A673 (cell line): ENCODE measurements around the gene STKLD1.

ENCODE experiments used
- EZH2 ChIP-seq: fragments of 200-600 bp; sonication (generic); IDR thresholded peaks from 2 replicates; pipeline ENCODE4 v1.6.1; 2017; ENCODE audit warnings: borderline replicate concordance, low read depth, mild to moderate bottlenecking, mixed read lengths, antibody characterized with exemption, low read length; ENCODE audit not compliant: poor library complexity, severe bottlenecking
- TF ChIP-seq, protein P1 (sequence below): fragments of 300-800, 200-600 bp; sonication (generic); conservative IDR thresholded peaks from 2 replicates; pipeline ENCODE4 v1.5.1; 2017; ENCODE audit warnings: low read depth, mild to moderate bottlenecking, antibody characterized with exemption, low read length, moderate library complexity, mixed read lengths

DNA sequence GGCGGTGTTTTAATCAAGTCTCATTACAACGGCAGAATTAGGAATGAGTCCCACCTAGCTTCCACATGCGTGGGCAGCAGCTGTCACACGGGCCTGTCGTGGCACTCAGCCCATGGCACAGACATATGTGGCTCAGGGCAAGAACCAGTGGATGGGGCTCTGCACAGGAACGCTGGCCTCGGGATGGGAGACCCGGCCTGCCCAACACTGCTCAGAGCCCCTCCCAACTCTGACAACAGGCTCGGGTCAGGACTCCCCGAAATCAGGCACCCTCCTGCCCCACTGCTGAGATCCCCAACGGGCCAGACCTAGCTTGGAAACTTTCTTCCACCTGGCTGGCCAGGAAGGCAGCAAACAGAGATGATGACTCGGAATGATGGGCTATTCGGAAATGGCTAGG is 35.2 kb upstream of the STKLD1 start:
- TF ChIP-seq EZH2 = no peak
- TF ChIP-seq, protein P1, sequence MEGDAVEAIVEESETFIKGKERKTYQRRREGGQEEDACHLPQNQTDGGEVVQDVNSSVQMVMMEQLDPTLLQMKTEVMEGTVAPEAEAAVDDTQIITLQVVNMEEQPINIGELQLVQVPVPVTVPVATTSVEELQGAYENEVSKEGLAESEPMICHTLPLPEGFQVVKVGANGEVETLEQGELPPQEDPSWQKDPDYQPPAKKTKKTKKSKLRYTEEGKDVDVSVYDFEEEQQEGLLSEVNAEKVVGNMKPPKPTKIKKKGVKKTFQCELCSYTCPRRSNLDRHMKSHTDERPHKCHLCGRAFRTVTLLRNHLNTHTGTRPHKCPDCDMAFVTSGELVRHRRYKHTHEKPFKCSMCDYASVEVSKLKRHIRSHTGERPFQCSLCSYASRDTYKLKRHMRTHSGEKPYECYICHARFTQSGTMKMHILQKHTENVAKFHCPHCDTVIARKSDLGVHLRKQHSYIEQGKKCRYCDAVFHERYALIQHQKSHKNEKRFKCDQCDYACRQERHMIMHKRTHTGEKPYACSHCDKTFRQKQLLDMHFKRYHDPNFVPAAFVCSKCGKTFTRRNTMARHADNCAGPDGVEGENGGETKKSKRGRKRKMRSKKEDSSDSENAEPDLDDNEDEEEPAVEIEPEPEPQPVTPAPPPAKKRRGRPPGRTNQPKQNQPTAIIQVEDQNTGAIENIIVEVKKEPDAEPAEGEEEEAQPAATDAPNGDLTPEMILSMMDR = no peak
